NCI-H524 (cell line): ENCODE results near the gene CDIPT.
A peak's percentile ranks its signal among the peaks of the same experiment; 100 is the strongest.

Experiments used
- DNase-seq, 2 experiments: peaks; one replicate each; lab custom pipeline; 2025; lab: John Stamatoyannopoulos, UW

Gene CDIPT

GRCh38 chr16:29826342-29826695, 36.7 kb downstream of the CDIPT start:
- no peak for DNase-seq

- peak; percentile 99 for DNase-seq
These were observed 37.6 kb downstream of the CDIPT start for GRCh38 chr16:29825145-29826044.

DNA sequence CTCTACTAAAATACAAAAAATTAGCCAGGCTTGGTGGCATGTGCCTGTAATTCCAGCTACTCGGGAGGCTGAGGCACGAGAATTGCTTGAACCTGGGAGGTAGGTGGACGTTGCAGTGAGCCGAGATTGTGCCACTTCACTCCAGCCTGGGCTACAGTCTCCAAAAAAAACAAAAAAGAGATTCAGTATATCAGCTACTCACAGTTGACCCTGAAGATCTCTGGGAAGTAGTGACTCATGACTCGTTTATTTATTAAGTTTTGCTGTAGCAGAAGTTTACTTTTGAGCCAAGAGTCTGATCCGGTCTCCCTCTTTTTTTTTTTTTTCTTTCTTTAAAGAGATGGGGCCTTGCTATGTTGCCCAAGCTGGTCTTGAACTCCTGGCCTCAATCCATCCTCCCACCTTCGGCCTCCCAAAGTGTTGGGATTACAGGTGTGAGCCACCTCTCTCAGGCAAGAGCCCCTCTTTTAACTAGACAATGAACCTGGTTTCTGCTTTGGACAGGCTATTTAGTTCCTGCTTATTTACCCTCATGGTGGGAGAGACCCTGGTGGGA, 38.4 kb downstream of the CDIPT start:
- DNase-seq = no peak

DNA sequence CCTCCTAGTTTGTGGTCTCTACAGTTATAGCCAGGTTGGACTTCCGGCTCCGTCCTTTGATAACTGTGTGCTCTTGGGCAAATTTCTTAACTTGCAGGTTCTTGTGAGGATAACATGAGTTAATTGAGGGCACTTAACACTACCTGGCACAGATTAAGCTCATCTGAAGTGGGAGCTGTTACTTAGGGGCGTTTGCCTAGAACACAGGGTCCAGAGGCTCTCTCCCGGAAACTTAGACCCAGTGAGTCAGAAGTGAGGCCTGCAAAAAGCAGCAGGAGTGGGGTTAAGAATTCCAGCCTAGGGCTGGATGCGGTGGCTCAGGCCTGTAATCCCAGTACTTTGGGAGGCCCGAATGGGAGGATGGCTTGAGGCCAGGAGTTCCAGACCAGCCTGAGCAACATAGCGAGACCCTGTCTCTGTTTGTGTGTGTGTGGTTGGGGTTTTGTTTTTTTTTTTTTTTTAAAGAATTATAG, 41.3 kb downstream of the CDIPT start:
- peak; percentile 58 to 82 for DNase-seq

DNA sequence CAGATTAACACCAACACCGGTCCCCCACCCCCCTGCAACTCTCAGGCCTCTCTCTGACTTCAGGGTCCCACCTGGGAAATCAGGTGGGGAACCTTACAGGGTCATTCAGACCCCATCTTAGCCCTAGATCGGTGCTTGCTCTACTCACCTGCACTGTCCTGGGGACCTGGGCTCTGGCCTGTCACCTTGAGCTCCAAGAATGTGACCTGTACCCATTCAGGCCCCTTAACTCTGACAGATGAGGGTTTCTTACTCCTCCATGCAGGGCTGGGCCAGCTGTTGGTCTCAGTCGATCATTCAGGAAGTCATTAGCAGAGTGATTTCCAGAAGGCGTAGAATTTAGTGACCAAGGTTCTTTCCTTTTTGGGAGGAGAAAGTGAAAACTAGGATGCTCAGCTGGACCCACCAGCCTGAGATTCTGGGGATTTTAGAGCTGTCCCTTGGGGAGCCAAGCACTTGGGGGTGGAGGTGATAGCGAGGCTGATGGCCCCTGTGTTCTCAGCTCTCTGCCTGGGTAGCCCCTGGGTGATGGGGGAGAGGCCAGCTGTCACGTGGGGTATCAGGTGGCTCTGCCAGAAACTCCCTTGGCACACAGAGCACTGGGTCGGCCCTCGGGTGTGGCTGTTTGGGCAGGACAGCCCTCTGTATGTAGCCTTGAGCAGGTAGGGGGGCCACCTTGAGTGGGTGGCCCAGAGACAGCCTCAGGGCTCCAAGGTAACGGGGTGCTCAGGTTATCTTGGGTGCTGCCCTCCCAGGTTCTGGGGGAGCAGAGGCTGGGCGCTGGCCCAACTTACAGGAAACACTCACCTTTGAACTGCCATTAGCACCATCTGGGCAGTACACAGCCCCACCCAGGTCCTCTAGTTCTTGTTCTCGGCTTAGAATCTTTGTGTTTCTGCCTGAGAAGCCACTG, 42.0 kb downstream of the CDIPT start:
- DNase-seq = peak; percentile 50 to 61

DNA sequence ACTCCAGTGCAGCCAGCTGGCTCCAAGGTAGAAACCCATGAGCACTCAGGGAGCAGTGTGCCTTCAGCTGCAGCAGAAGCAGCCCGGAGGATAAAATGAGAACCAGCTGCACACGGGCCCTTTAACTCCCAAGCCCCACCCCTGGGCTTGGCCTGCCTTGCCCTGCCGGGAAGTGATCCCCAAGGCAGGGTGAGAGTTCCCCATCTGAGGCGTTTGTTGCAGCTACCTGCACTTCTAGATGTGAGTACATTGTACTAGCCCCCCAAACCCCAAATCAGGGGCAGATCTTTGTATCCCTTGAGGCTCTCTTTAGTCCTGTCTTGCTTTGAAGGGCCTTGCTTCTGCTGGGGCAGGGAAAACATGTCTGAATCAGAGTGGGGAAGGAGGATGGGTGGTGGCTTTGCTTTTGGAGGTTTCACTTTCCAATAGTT, 42.7 kb downstream of the CDIPT start, which contains the start of gene MVP:
MVP (plus strand) TSS at position 192 of the 431 bp plus-strand sequence. CDS start 10,088 bp downstream, outside the sequence.
- DNase-seq = peak; percentile 97 to 98

GRCh38 chr16:29819506-29819905, 43.5 kb downstream of the CDIPT start:
- peak; percentile 35 to 53 for DNase-seq

GRCh38 chr16:29818082-29818481, 44.9 kb downstream of the CDIPT start:
- DNase-seq = no peak

- peak; percentile 71 to 76 for DNase-seq
These were observed 46.2 kb downstream of the CDIPT start for GRCh38 chr16:29816694-29817441.

- peak; percentile 98 to 100 for DNase-seq
These were observed 47.0 kb downstream of the CDIPT start, which contains the start of gene PAGR1 for GRCh38 chr16:29815793-29816693. Gene PAGR1 (plus strand): TSS chr16:29816152. CDS start chr16:29816526, 374 bp downstream.

- DNase-seq = no peak
These were observed 47.8 kb downstream of the CDIPT start for GRCh38 chr16:29815032-29815721.

DNA sequence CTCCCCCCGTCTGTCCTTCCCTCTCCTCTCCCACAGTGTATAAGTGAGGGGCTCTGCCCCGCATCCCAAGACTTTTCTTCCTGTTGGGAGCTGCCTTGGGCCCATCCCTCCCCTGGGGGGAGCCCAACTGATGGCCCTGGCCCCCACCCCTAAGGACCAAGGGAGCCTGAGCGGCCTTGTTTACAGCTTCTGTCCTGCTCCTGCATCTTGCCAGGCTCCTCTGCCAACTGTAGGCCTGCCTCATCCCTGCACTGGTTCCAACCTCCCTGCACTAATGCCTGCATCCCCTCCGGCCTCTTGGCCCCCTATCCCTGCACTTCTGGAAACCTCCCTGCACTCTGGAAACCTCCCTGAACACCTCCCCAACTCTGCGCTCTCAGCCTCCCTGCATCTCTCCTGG, 48.4 kb downstream of the CDIPT start:
- DNase-seq = no peak

DNA sequence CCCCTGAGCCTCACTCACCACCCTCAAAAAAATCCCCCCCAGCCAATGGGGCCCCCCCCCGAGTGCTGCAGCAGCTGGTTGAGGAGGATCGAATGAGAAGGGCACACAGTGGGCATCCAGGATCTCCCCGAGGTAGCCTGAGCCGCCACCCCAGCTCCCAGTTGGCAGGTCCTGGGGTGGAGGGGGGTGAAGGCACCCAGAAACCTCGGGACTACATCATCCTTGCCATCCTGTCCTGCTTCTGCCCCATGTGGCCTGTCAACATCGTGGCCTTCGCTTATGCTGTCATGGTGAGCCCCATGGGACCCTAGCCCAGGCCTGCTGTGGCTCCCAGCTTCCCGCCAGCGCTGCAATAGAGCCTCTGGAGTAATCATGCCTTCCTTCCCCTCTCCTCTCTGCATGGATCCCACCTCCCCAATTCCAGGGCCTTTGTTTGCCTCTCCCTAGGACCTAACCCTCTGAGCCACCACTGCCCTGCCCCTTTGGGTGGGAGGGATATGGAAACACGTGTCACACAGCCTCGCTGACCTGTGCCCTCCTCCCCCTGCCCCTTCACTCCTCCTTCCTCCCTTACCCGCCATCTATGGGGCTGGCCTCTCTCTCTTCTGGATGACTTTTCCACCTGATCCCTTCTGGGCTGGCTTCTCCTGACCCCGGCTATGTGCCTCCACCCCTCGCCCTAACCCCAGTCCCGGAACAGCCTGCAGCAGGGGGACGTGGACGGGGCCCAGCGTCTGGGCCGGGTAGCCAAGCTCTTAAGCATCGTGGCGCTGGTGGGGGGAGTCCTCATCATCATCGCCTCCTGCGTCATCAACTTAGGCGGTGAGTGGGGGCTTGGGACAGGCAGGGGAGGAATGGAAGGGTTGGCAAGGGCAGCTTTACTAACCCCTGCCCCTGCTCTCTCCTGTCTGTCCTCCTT, 49.1 kb downstream of the CDIPT start:
- no peak for DNase-seq

DNA sequence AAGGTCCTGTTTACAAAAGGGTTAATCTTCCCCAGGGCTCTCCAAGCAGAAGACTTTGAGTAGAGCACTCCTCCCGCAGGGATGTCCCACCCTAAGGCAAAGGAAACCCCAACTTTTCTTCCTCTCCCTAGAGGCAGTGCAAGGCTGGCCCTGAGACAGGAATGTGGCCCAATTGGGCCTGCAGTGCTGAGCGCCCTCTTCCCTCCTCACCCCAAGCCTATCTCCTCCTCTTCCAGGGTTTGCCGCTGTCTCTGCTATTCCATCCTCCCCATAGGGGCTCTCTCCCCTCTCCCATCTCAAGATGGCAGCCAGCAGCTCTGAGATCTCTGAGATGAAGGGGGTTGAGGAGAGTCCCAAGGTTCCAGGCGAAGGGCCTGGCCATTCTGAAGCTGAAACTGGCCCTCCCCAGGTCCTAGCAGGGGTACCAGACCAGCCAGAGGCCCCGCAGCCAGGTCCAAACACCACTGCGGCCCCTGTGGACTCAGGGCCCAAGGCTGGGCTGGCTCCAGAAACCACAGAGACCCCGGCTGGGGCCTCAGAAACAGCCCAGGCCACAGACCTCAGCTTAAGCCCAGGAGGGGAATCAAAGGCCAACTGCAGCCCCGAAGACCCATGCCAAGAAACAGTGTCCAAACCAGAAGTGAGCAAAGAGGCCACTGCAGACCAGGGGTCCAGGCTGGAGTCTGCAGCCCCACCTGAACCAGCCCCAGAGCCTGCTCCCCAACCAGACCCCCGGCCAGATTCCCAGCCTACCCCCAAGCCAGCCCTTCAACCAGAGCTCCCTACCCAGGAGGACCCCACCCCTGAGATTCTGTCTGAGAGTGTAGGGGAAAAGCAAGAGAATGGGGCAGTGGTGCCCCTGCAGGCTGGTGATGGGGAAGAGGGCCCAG, 50.0 kb downstream of the CDIPT start:
- no peak for DNase-seq

DNA sequence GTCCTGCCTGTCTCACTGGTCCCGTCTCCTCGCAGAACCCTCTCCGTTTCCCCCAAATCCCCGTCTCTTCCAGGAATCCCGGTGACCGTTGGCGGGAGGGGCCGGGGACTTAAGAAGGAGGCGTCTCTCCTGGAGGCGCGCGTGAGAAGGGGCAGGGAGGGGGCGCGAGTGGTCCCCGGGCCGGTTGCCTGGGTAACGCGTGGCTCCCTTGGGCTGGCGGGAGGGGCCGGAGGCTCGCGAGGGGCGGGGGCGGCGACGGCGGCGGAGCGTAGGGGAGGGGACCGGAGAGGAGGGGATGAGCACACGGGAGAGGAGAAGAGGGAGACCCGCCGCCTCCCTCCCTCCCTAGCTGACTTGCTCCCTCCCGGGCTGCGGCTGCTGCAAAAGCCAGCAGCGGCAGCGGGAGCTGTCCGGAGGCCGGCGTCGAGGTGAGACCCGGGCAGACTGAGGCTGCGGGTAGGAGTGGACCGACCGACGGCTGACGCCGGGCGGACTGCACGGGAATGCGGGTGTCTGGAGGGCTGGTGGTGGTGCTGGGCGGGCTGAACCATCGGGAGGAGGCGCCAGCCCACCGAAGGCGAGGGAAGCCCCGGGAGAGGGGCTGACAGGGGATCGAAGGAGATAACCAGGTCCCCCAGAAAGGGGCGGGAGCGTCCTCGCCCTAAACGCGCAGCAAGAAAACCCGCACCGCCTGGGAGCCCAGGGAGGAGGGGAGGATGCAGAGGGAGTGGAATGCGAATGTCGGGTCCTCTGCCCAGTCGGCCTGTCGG, 50.9 kb downstream of the CDIPT start, which contains the start of gene PRRT2:
PRRT2 (plus strand) TSS at position 298 of the 770 bp plus-strand sequence. CDS start 862 bp downstream, outside the sequence.
- DNase-seq = peak; percentile 88 to 93

GRCh38 chr16:29811170-29811895, 51.7 kb downstream of the CDIPT start:
- peak; percentile 90 to 98 for DNase-seq
